NCI-H526 (cell line): ENCODE results near the gene GARIN5A.
"Not testable (repeated sequence)": the region's sequence is repeated elsewhere in the genome, so short reads cannot be mapped to it uniquely, and the experiment has no call there.

ENCODE experiments used
- DNase-seq, 2 experiments: peaks; one replicate each; lab custom pipeline; 2025; lab: John Stamatoyannopoulos, UW

GARIN5A gene

DNA sequence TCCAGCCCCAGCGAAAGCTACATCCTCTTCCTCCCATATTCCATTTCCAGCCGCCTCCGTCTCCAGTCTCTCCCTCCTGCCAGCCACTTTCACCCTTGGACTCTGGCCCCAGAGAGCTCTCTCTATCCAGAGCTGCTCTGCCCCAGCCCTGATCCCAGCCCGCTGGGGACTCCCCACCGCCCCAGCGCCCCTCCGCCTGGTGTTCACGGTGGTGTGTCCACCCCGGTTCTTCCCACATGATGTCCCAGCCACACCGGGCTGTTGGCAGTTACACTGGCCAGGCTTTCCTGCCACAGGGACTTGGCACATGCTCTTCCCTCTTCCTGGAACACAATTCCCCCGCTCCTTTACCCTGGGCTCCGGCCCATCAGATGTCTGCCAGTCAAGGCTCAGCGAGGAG, 11.6 kb downstream of the GARIN5A start:
- DNase-seq: no peak

- no peak for DNase-seq
These were observed 12.3 kb downstream of the GARIN5A start for GRCh38 chr19:50464348-50464747.

- DNase-seq: no peak
These were observed 13.7 kb downstream of the GARIN5A start for GRCh38 chr19:50462970-50463369.

DNA sequence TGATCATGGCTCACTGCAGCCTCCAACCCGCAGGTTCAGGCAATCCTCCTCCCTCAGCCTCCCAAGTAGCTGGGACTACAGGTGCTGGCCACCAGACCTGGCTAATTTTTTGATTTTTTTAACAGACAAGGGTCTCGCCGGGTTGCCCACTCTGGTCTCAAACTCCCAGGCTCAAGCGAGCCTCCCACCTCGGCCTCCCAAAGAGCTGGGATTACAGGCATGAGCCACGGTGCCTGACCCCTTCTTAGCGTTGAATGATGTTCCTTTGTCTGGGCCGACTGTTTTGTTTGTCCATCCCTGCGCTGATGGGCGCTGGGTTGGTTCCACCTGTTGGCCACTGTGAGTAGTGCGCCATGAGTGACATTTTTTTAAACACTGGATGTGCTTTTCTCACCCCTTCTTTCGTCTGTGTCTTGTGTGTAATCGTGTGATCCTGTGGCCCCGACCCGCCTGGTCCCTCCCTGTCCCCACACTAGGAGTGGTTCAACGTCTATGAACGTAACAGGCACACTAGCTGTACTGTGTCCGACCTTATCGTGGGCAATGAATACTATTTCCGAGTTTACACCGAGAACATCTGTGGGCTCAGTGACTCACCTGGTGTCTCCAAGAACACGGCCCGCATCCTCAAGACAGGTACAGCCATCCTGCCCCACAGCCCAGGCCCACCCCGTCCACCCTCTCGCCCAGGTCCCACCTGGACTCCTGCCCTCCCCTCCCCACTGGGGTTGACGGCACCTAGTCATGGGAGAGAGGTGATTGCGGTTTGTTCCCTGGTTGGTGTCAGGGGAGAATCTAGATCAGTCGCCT, 15.4 kb downstream of the GARIN5A start:
- DNase-seq: peak; percentile 62 to 83

GRCh38 chr19:50460161-50460765, 16.4 kb downstream of the GARIN5A start:
- DNase-seq: no peak

DNA sequence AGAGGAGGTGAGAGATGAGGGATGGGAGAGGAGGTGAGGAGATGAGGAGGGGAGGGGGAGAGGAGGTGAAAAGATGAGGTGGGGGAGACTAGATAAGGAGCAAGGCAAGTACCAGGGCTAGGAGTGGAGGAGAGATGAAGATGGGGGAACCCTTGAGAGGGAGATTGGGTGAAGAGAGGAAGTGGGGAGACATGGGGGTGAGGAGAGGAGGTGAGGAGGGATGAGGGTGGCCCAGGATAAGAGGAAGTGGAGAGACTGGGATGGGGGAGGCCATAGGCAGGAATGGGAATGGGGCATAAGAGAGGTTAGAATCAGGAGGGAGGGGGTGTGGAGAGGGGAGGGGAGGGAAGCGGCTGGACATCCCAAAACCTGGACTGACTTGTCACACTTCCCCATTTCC, 17.0 kb downstream of the GARIN5A start:
- DNase-seq: no peak

DNA sequence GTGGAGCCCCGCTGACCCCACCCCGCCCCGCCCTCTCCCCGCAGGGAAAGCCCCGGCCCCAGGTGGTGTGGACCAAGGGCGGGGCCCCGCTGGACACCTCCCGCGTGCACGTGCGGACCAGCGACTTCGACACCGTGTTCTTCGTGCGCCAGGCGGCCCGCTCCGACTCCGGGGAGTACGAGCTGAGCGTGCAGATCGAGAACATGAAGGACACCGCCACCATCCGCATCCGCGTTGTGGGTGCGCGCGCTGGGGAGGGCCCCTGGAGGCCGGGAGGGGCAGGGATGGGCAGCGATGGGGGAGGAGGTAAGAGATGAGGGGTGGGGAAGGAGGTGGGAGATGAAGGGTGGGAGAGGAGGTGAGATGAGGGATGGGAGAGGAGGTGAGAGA, 17.6 kb downstream of the GARIN5A start:
- no peak for DNase-seq

- peak in 1 of 2 experiments; percentile 23 for DNase-seq
These were observed 18.1 kb downstream of the GARIN5A start for GRCh38 chr19:50458396-50459066.

GRCh38 chr19:50457300-50457699, 19.3 kb downstream of the GARIN5A start:
- no peak for DNase-seq

DNA sequence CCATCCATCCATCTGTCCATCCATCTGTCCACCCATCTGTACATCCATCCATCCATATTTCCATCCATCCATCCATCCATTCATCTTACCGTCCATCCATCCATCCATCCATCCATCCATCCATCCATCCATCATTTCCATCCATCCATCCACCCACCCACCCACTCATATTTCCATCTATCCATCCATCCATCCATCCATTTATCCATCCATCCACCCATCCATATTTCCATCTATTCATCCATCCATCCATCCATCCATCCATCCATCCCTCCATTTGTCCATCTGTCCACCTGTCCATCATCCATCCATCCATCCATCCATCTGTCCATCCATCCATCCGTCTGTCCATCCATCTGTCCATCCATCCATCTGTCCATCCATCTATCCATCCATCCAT, 20.7 kb downstream of the GARIN5A start:
- no peak for DNase-seq

- no peak for DNase-seq
These were observed 23.4 kb downstream of the GARIN5A start for GRCh38 chr19:50453243-50453642.

- no peak for DNase-seq
These were observed 25.5 kb downstream of the GARIN5A start for GRCh38 chr19:50451223-50451534.

DNA sequence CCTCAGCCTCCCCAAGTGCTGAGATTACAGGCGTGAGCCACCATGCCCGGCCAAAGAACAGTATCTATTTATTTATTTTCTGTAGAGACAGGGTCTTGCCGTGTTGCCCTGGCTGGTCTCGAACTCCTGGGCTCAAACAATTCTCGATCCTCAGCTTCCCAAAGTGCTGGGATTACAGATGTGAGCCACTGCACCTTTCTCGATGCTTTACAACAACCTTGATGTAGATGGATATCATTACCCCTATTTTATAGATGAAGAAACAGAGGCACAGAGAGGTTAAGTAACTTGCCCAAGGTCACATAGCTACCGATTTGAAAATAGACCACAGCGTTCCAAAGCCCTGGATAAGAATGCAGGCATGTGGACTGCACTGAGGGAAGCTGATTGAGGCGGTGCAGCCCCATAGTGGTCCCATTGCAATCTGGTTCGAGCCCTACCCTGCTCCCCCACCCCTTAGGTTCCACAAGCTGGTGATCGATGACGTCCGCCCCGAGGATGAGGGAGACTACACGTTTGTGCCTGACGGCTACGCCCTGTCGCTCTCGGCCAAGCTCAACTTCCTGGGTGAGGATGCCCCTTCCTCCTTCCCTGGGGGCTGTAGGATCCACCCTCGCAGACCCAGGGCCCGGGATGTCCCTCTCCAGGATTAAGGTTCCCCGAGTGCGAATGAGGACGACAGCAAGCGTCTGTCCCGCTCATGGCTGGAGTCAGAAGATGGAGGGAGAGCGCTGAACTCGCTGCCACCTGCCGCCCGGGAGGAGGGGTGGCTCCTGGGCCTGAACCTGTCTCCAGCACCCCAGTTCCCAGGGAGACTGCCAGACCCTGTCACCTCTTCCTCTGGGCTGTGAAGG, 26.1 kb downstream of the GARIN5A start:
- no peak for DNase-seq

GRCh38 chr19:50449236-50449899, 27.3 kb downstream of the GARIN5A start:
- peak in 1 of 2 experiments; percentile 20 for DNase-seq

DNA sequence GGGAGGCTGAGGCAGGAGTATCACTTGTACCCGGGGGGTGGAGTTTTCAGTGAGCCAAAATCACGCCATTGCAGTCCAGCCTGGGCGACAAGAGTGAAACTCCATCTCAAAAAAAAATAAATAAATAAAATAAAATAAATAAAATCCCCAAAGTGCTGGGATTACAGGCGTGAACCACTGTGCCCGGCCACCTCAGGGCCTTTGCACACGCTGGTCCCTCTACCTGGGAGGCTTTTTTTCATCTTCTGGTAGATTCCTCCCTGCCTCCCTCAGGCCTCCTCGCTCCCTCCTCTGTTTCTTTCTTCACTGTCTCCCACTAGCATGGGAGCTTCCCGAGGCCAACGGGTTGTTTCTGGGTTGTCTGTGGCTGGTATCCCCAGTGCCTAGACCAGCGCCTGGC, 28.9 kb downstream of the GARIN5A start:
- DNase-seq: no peak

DNA sequence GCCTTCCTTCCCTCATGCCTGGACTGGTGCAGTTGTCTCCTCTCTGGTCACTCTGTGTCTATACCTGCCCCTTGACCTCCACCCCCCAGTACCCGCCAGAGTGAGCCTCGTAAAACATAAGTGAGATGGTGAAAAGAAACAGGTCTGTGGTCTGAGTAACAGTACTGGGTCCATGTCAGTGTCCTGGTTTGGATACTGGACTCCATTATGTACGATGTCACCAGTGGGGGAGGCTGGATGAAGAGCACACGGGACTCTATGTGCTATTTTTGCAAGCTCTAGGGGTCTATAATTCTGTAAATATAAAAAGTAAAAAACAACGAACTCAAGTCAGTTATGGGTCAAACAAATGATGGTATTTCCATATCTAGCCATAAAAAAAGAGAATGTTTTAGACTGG, 29.6 kb downstream of the GARIN5A start:
- DNase-seq: no peak

- no peak for DNase-seq
These were observed 32.6 kb downstream of the GARIN5A start for GRCh38 chr19:50444059-50444458.

- not testable (repeated sequence) for DNase-seq
These were observed 37.5 kb downstream of the GARIN5A start for GRCh38 chr19:50439130-50439529.

DNA sequence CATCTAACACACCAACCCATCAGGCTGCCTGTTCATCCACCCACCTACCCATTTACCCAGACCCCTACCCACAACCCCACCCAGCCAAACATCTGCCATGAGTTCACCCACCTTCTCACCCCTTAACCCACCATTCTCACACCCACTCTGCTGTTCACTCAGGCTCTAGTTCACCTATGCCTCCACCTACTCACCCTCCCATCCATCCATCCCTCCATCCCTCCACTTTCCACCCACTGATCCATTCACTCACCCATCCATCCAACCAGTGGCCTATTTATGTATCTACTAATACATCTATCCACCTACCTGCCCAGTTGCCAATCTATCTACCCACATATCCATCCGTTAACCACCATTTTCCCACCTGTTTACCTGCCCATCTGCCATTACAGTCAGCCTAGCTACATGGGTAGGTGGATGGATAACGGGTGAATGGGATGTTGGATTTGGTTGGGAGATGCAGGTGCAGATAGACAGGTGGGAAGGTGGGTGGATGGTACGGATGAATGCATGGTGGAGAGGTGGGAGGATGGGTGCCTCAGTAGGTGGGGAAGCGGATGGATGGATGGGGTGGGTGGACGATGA, 38.7 kb downstream of the GARIN5A start:
- no peak for DNase-seq

DNA sequence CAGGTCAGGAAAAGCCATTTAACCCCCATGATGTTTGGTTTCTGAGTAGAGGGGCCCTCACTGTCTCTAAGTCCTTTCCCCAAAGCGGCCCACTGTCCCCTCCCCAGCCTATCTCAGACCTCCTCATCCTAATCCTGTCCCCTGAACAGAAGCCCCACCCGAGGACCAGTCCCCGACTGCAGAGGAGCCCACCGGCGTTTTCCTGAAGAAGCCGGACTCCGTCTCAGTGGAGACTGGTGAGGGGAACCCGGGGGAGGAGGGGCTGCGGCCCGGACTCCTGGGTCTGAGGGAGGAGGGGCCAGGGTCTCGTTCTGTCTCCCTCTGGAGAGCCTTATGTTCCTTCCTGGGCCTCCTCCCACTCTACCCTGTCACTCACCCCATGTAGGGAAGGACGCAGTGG, 41.0 kb downstream of the GARIN5A start:
- no peak for DNase-seq

GRCh38 chr19:50435221-50435620, 41.4 kb downstream of the GARIN5A start:
- DNase-seq: no peak
